Neural crest cell (in vitro differentiated cells): Measurements from ENCODE around the gene PARL. TPM values are rescaled to one million over a fixed set of nuclear protein-coding genes. Genes with fewer than 3 reads are reported as not detected.
A peak's percentile ranks its signal among the peaks of the same experiment; 100 is the strongest.

ENCODE experiments used
- DNase-seq: peaks from one replicate; pipeline ENCODE4 v3.0.0; 2021; ENCODE audit warnings: low read depth, mixed read lengths, low spot score
- H3K27ac Mint-ChIP-seq: one replicate; pipeline ENCODE4 v1.8.0; 2021; ENCODE audit warnings: mild to moderate bottlenecking, mixed read lengths; ENCODE audit not compliant: unreplicated experiment
- H3K27me3 Mint-ChIP-seq: 2 replicates; pipeline ENCODE4 v1.8.0; 2021; ENCODE audit warnings: low read depth, mild to moderate bottlenecking, mixed read lengths
- H3K36me3 Mint-ChIP-seq: 2 replicates; pipeline ENCODE4 v1.8.0; 2021; ENCODE audit warnings: low read depth, mild to moderate bottlenecking, mixed read lengths
- H3K4me1 Mint-ChIP-seq: 2 replicates; pipeline ENCODE4 v1.8.0; 2021; ENCODE audit warnings: mixed read lengths
- H3K4me3 Mint-ChIP-seq: one replicate; pipeline ENCODE4 v1.8.0; 2021; ENCODE audit warnings: mild to moderate bottlenecking, mixed read lengths
- H3K9me3 Mint-ChIP-seq: 2 replicates; pipeline ENCODE4 v1.8.0; 2021; ENCODE audit warnings: mixed read lengths
- CTCF ChIP-seq: fragments of 200-600 bp; sonication (generic); conservative IDR thresholded peaks from 2 replicates; pipeline ENCODE4 v1.5.0; 2021; ENCODE audit warnings: antibody characterized with exemption, mild to moderate bottlenecking
- total RNA-seq: library from RNA; stranded (reverse); gene quantifications from 2 replicates; pipeline ENCODE4 v1.2.1, GENCODE V29; 2021

PARL gene
- total RNA-seq, 1 donor from 2014 or later, result 70.4 TPM

GRCh38 chr3:183873914-183874313 lies 10.8 kb downstream of the PARL start:
- no peak for TF ChIP-seq CTCF
- no peaks in the 10 kb centered on the region for H3K27me3 Mint-ChIP-seq
- DNase-seq, result no peak
- no peak overlapping the region for H3K4me3 Mint-ChIP-seq
- H3K4me1 Mint-ChIP-seq, result no peaks in the 10 kb centered on the region
- H3K36me3 Mint-ChIP-seq, result peaks cover 4% of the 10 kb centered on the region
- H3K9me3 Mint-ChIP-seq, result no peaks in the 10 kb centered on the region
- no peak overlapping the region for H3K27ac Mint-ChIP-seq

GRCh38 chr3:183871541-183871940 lies 13.1 kb downstream of the PARL start:
- no peak overlapping the region for H3K27ac Mint-ChIP-seq
- H3K27me3 Mint-ChIP-seq, result no peaks in the 10 kb centered on the region
- peaks cover under 1% of the 10 kb centered on the region for H3K36me3 Mint-ChIP-seq
- no peak for TF ChIP-seq CTCF
- no peaks in the 10 kb centered on the region for H3K4me1 Mint-ChIP-seq
- no peaks in the 10 kb centered on the region for H3K9me3 Mint-ChIP-seq
- H3K4me3 Mint-ChIP-seq, result no peak overlapping the region
- no peak for DNase-seq

- no peaks in the 10 kb centered on the region for H3K9me3 Mint-ChIP-seq
- DNase-seq, result no peak
- H3K36me3 Mint-ChIP-seq, result peaks cover 4% of the 10 kb centered on the region
- peak overlapping the region; percentile 9 for H3K27ac Mint-ChIP-seq
- H3K27me3 Mint-ChIP-seq, result no peaks in the 10 kb centered on the region
- TF ChIP-seq CTCF, result no peak
- H3K4me3 Mint-ChIP-seq, result no peak overlapping the region
- H3K4me1 Mint-ChIP-seq, result no peaks in the 10 kb centered on the region
Observed at GRCh38 chr3:183870563-183870962, 14.1 kb downstream of the PARL start.

- no peak for DNase-seq
- no peak for TF ChIP-seq CTCF
- Mint-ChIP-seq H3K4me1 (no peaks in the 10 kb centered on the region), H3K36me3 (peaks cover 9% of the 10 kb centered on the region), H3K27ac (no peak overlapping the region), H3K4me3 (no peak overlapping the region), H3K9me3 (no peaks in the 10 kb centered on the region), H3K27me3 (no peaks in the 10 kb centered on the region)
Observed at GRCh38 chr3:183868796-183869195, 15.9 kb downstream of the PARL start.

GRCh38 chr3:183862610-183863009 lies 22.1 kb downstream of the PARL start:
- no peak overlapping the region for H3K4me3 Mint-ChIP-seq
- no peak for TF ChIP-seq CTCF

GRCh38 chr3:183857863-183858262 lies 26.8 kb downstream of the PARL start:
- H3K9me3 Mint-ChIP-seq, result peaks cover 2% of the 10 kb centered on the region
- no peak overlapping the region for H3K4me3 Mint-ChIP-seq
- no peak overlapping the region for H3K27ac Mint-ChIP-seq
- no peak for DNase-seq
- H3K36me3 Mint-ChIP-seq, result peaks cover 23% of the 10 kb centered on the region
- no peaks in the 10 kb centered on the region for H3K27me3 Mint-ChIP-seq
- peaks cover 4% of the 10 kb centered on the region for H3K4me1 Mint-ChIP-seq
- TF ChIP-seq CTCF, result no peak

More at GRCh38 chr3:183862610-183863009, 22.1 kb downstream of the PARL start:
- no peak for DNase-seq
- Mint-ChIP-seq H3K36me3 (peaks cover 17% of the 10 kb centered on the region), H3K27ac (no peak overlapping the region), H3K4me1 (peaks cover 4% of the 10 kb centered on the region), H3K9me3 (no peaks in the 10 kb centered on the region), H3K27me3 (no peaks in the 10 kb centered on the region)
